IMR-90 (cell line): ENCODE measurements around the gene RGS3. TPM values are rescaled to one million over a fixed set of nuclear protein-coding genes. Genes with fewer than 3 reads are reported as not detected.

Experiments used
- ATAC-seq: fragments of 200-7000 bp; cut with Tn5 transposase; 2 replicates; pipeline ENCODE4 v1.9.1; 2020; ENCODE audit warnings: low read depth, mild to moderate bottlenecking, moderate library complexity
- BruUV-seq: library from RNA; stranded (reverse); fragments of 400-500 nt; replicated peaks from 2 replicates; lab custom pipeline; 2021; lab: Mats Ljungman, UMichigan
- CTCF ChIA-PET: fragments of 300-600 bp; formaldehyde crosslinking; extraction: SDS; loops from one replicate; lab custom pipeline; 2021; ENCODE audit warnings: antibody characterized with exemption; lab: Yijun Ruan, JAX
- POLR2A ChIA-PET: fragments of 300-600 bp; sonication (Branson Sonifier 250); formaldehyde crosslinking; loops from one replicate; lab custom pipeline; 2022; ENCODE audit warnings: antibody characterized with exemption; ENCODE audit not compliant: unreplicated experiment; lab: Charles Lee
- DNase-seq: peaks from one replicate; pipeline ENCODE4 v3.0.0; 2013
- H2AFZ ChIP-seq: replicated peaks from 2 replicates; pipeline ENCODE3; 2013; ENCODE audit warnings: low read length, mild to moderate bottlenecking; ENCODE audit not compliant: poor library complexity
- H2AK5ac ChIP-seq: 2 replicates; pipeline ENCODE4 v1.6.1; 2013; ENCODE audit warnings: low read depth, low read length, inconsistent platforms
- H2AK9ac ChIP-seq: replicated peaks from 2 replicates; pipeline ENCODE3; 2013; ENCODE audit warnings: mild to moderate bottlenecking, low read depth, low read length, moderate library complexity; ENCODE audit not compliant: poor library complexity
- H2BK120ac ChIP-seq: 2 replicates; pipeline ENCODE4 v1.6.1; 2013; ENCODE audit warnings: low read depth, low read length, inconsistent platforms
- H2BK15ac ChIP-seq: 3 replicates; pipeline ENCODE4 v1.6.1; 2013; ENCODE audit warnings: low read depth, low read length, inconsistent platforms
- H2BK20ac ChIP-seq: 2 replicates; pipeline ENCODE4 v1.6.1; 2013; ENCODE audit warnings: low read depth, mild to moderate bottlenecking, inconsistent platforms, low read length, moderate library complexity
- H2BK5ac ChIP-seq: 2 replicates; pipeline ENCODE4 v1.6.1; 2013; ENCODE audit warnings: mild to moderate bottlenecking, low read depth, low read length, inconsistent platforms; ENCODE audit not compliant: poor library complexity, severe bottlenecking
- H3K14ac ChIP-seq: replicated peaks from 2 replicates; pipeline ENCODE4 v1.6.1; 2013; ENCODE audit warnings: low read depth, low read length, inconsistent platforms
- H3K18ac ChIP-seq: 2 replicates; pipeline ENCODE4 v1.6.1; 2013; ENCODE audit warnings: low read depth, low read length, control low read depth
- H3K23ac ChIP-seq: 2 replicates; pipeline ENCODE4 v1.6.1; 2013; ENCODE audit warnings: low read depth, low read length, inconsistent platforms
- H3K27ac ChIP-seq: 2 replicates; pipeline ENCODE4 v1.5.1; 2013; ENCODE audit warnings: mild to moderate bottlenecking, control low read depth, low read length; ENCODE audit not compliant: insufficient read depth
- H3K27me3 ChIP-seq: 2 replicates; pipeline ENCODE4 v1.6.1; 2013; ENCODE audit warnings: low read length; ENCODE audit not compliant: control insufficient read depth, insufficient read depth
- H3K36me3 ChIP-seq: 2 replicates; pipeline ENCODE4 v1.6.1; 2013; ENCODE audit warnings: low read length, mixed read lengths; ENCODE audit not compliant: control insufficient read depth, insufficient read depth
- H3K4ac ChIP-seq: 2 replicates; pipeline ENCODE4 v1.6.1; 2013; ENCODE audit warnings: low read depth, low read length, inconsistent platforms
- H3K4me1 ChIP-seq: 2 replicates; pipeline ENCODE4 v1.6.1; 2013; ENCODE audit warnings: low read length, mixed read lengths; ENCODE audit not compliant: control insufficient read depth, insufficient read depth
- H3K4me2 ChIP-seq: 2 replicates; pipeline ENCODE4 v1.6.1; 2013; ENCODE audit warnings: low read depth, mild to moderate bottlenecking, control low read depth, low read length, moderate library complexity
- H3K4me3 ChIP-seq: 2 replicates; pipeline ENCODE4 v1.5.1; 2013; ENCODE audit warnings: low read depth, mild to moderate bottlenecking, control low read depth, low read length, moderate library complexity; ENCODE audit not compliant: insufficient read depth
- H3K56ac ChIP-seq: 2 replicates; pipeline ENCODE4 v1.6.1; 2013; ENCODE audit warnings: low read length, inconsistent platforms; ENCODE audit not compliant: insufficient read depth; ENCODE audit errors: extremely low read depth
- H3K79me1 ChIP-seq, 2 experiments: 2 replicates each; pipeline ENCODE4 v1.6.1; 2013; ENCODE audit warnings: low read length in 2 of 2, inconsistent platforms in 1 of 2, low read depth in 1 of 2
- H3K9ac ChIP-seq: 2 replicates; pipeline ENCODE4 v1.6.1; 2013; ENCODE audit warnings: low read depth, low read length, control low read depth
- H3K9me1 ChIP-seq: 2 replicates; pipeline ENCODE4 v1.6.1; 2013; ENCODE audit warnings: low read length, inconsistent platforms; ENCODE audit not compliant: insufficient read depth
- H3K9me3 ChIP-seq: 2 replicates; pipeline ENCODE4 v1.6.1; 2013; ENCODE audit warnings: low read length; ENCODE audit not compliant: control insufficient read depth, insufficient read depth
- H4K20me1 ChIP-seq: 2 replicates; pipeline ENCODE4 v1.6.1; 2013; ENCODE audit warnings: low read length, inconsistent platforms; ENCODE audit not compliant: insufficient read depth
- H4K5ac ChIP-seq: 2 replicates; pipeline ENCODE4 v1.6.1; 2013; ENCODE audit warnings: mild to moderate bottlenecking, low read depth, low read length, control low read depth
- H4K8ac ChIP-seq, 2 experiments: 2 replicates each; pipeline ENCODE4 v1.6.1; 2013; ENCODE audit warnings: low read depth in 2 of 2, low read length in 2 of 2, control low read depth in 1 of 2, inconsistent platforms in 1 of 2
- H4K91ac ChIP-seq: 2 replicates; pipeline ENCODE4 v1.6.1; 2013; ENCODE audit warnings: low read depth, low read length, inconsistent platforms; ENCODE audit not compliant: insufficient read depth
- MAZ ChIP-seq: IDR thresholded peaks from 2 replicates; pipeline ENCODE4 v1.6.1; 2012; ENCODE audit warnings: low read depth, mild to moderate bottlenecking, low read length, improper control_type of control experiment, moderate library complexity, borderline replicate concordance
- RAD21 ChIP-seq: IDR thresholded peaks from 2 replicates; pipeline ENCODE4 v1.6.1; 2012; ENCODE audit warnings: low read length, improper control_type of control experiment
- WGBS, 2 experiments: methylation state at CpG; one replicate each; pipeline versions ENCODE4 v1.1.5 to v1.1.7; 2013; ENCODE audit warnings: missing lambda C conversion rate in 2 of 2; ENCODE audit not compliant: insufficient read length in 1 of 2; ENCODE audit errors: extremely low coverage in 2 of 2; 5-methylcytosine and 5-hydroxymethylcytosine counted together
- dilution Hi-C: fragments of 300-500 bp; cut with HindIII; formaldehyde crosslinking; loops from one replicate; pipeline ENCODE4 v1.14.3; 2018; ENCODE audit warnings: low sequenced_read_pairs; ENCODE audit not compliant: unreplicated experiment
- in situ Hi-C: fragments of 300-500 bp; cut with MboI; formaldehyde crosslinking; loops from 3 replicates; pipeline ENCODE4 v1.14.3; 2019; ENCODE audit warnings: low sequenced_read_pairs, inconsistent platforms, mixed read lengths
- intact Hi-C: fragments of 100-400 bp; cut with micrococcal nuclease; formaldehyde crosslinking; loops from 2 replicates; pipeline ENCODE4 v1.10.0; 2022
- polyA plus RNA-seq, 3 experiments: library from polyadenylated mRNA; depleted of rRNA; stranded (reverse); fragments of >200 nt; gene quantifications; 2 replicates each; pipeline ENCODE4 v1.2.3, GENCODE V29; 2012; ENCODE audit warnings: low replicate concordance in 1 of 3
- total RNA-seq: library from RNA; depleted of rRNA; stranded (reverse); fragments of >200 nt; gene quantifications from 2 replicates; pipeline ENCODE4 v1.2.3, GENCODE V29; 2012

RGS3 gene
- total and polyA plus RNA-seq, 2 of the 4 experiments (the other 2 are of a cell fraction), result 51.8 to 65.6 TPM

GRCh38 chr9:113485761-113486115 lies 22.2 kb downstream of the RGS3 start:
- POLR2A ChIA-PET, result no interaction called here

More at GRCh38 chr9:113485761-113486115, 22.2 kb downstream of the RGS3 start:
- Histone ChIP-seq H3K4ac (peak overlapping the region; percentile 76), H4K5ac (no peak overlapping the region; the same call in 1 of the 2 replicates), H3K4me3 (no peak overlapping the region), H3K4me1 (peaks cover 23% of the 10 kb centered on the region), H2BK20ac (peak overlapping the region; percentile 96), H4K91ac (peak overlapping the region; percentile 90), H2AK5ac (peak overlapping the region; percentile 99), H3K36me3 (no peaks in the 10 kb centered on the region), H3K23ac (peak overlapping the region; percentile 77), H2BK5ac (peak overlapping the region; percentile 76), H2BK15ac (peak overlapping the region; percentile 92; the same call in 2 of the 3 replicates), H3K27ac (peak overlapping the region; percentile 31), H3K27me3 (no peaks in the 10 kb centered on the region), H3K9me1 (peaks cover 18% of the 10 kb centered on the region), H4K20me1 (no peaks in the 10 kb centered on the region; the same call in 1 of the 2 replicates), H2BK120ac (peak overlapping the region; percentile 95), H3K18ac (peak overlapping the region; percentile 49), H3K79me1 (no peaks in the 10 kb centered on the region), H3K14ac (peak overlapping the region; percentile 83), H2AFZ (peak overlapping the region; percentile 57), H3K56ac (no peak overlapping the region), H3K9me3 (no peaks in the 10 kb centered on the region), H4K8ac (peak overlapping the region; percentile 30 to 78), H2AK9ac (peak overlapping the region; percentile 86), H3K4me2 (peak overlapping the region; percentile 39; the same call in 1 of the 2 replicates), H3K9ac (no peak overlapping the region)
- no TSS peak for BruUV-seq
- DNase-seq (no peak), ATAC-seq (no peak; the same call in 1 of the 2 replicates)
- 86% methylated on average over 3 of the region's 5 CpGs; no CpG with 5 or more reads in 1 of the 2 experiments for WGBS, 2 experiments
- CTCF ChIA-PET, result no interaction called here
- intact Hi-C loops (loop anchor here (1.0 kb wide), 1 partner anchor 30 kb away; no protein-coding TSS in a partner anchor), dilution Hi-C loops (no loop called here), in situ Hi-C loops (no loop called here)
- no peak for TF ChIP-seq MAZ
- no peak for TF ChIP-seq RAD21
